Heart right ventricle (tissue), 16 donors: Measurements from ENCODE around the gene NRF1. TPM values are rescaled to one million over a fixed set of nuclear protein-coding genes. Genes with fewer than 3 reads are reported as not detected.
A peak's percentile ranks its signal among the peaks of the same experiment; 100 is the strongest.

ENCODE experiments used
- ATAC-seq, 8 donors: fragments of 200-7000 bp; cut with Tn5 transposase; one replicate each; pipeline ENCODE4 v1.9.1; 2020; ENCODE audit warnings: mild to moderate bottlenecking in 8 of 8, moderate library complexity in 8 of 8, moderate number of reproducible peaks in 1 of 8
- DNase-seq, 2 donors: peaks; one replicate each; pipeline ENCODE4 v3.0.0-alpha.2; 2020
- H3K27ac ChIP-seq, 10 donors: fragments of 200-600 bp; sonication (generic) in 2 of 10; one replicate each; pipeline versions ENCODE4 v1.5.0 to v1.8.0; 2020 to 2022; ENCODE audit warnings: mild to moderate bottlenecking in 3 of 10
- H3K27me3 ChIP-seq, 7 donors: fragments of 200-600 bp; one replicate each; pipeline ENCODE4 v1.8.0; 2021 to 2022; ENCODE audit warnings: mild to moderate bottlenecking in 2 of 7
- H3K36me3 ChIP-seq, 9 donors: fragments of 200-600 bp; sonication (generic) in 1 of 9; one replicate each; pipeline versions ENCODE4 v1.5.0 to v1.8.0; 2020 to 2022; ENCODE audit warnings: mild to moderate bottlenecking in 2 of 9
- H3K4me1 ChIP-seq, 9 donors: fragments of 200-600 bp; sonication (generic) in 1 of 9; one replicate each; pipeline versions ENCODE4 v1.5.0 to v1.8.0; 2020 to 2022; ENCODE audit warnings: mild to moderate bottlenecking in 4 of 9
- H3K4me3 ChIP-seq, 10 donors: fragments of 200-600 bp; sonication (generic) in 2 of 10; one replicate each; pipeline versions ENCODE4 v1.5.0 to v1.8.0; 2020 to 2022; ENCODE audit warnings: mild to moderate bottlenecking in 7 of 10, moderate library complexity in 2 of 10
- H3K9me3 ChIP-seq, 11 donors: fragments of 200-600 bp in 10 of 11; sonication (generic) in 2 of 11; one replicate each; pipeline versions ENCODE4 v1.5.0 to v1.8.0; 2013 to 2022; ENCODE audit warnings: mild to moderate bottlenecking in 2 of 11, control low read depth in 1 of 11, moderate library complexity in 1 of 11
- CTCF ChIP-seq, 9 donors: fragments of 200-600 bp; sonication (generic) in 2 of 9; IDR thresholded peaks; one replicate each; pipeline versions ENCODE4 v1.5.0 to v1.8.0; 2021 to 2022; ENCODE audit warnings: antibody characterized with exemption in 9 of 9, mild to moderate bottlenecking in 5 of 9, moderate library complexity in 1 of 9
- WGBS, 2 donors: extraction: QIAGEN DNeasy Blood & Tissue Kit; methylation state at CpG; one replicate each; pipeline ENCODE4 v1.1.7; 2013; ENCODE audit warnings: inconsistent platforms in 1 of 2; 5-methylcytosine and 5-hydroxymethylcytosine counted together
- intact Hi-C, 10 donors: fragments of 100-400 bp; cut with DNase I; formaldehyde crosslinking; loops; one replicate each; pipeline versions ENCODE4 v1.11.1 to v1.14.2; 2022
- polyA plus RNA-seq, 2 donors: library from polyadenylated mRNA; stranded (reverse); fragments of 200-250 nt; gene quantifications; one replicate each; pipeline ENCODE4 v1.2.3, GENCODE V29; 2013
- total RNA-seq, 10 donors: library from RNA; stranded (reverse); fragmentation: NEBNext Ultra II Directional in 3 of 10; extraction: Animal tissue kit (Norgen Biotek cat#: 25700) in 3 of 10; gene quantifications; one replicate each; pipeline versions ENCODE4 v1.2.1 to v1.2.4, GENCODE V29; 2021 to 2023
- donor health status: Arrhythmogenic right ventricular cardiomyopathy.
- donor health status: ischemic (EF 13 %, LVEDD 7.1; RV severe dilation, severe dysfunction).
- donor health status: healthy with polysubstance abuse.
- donor health status: DM: no; HTN: yes; CAD: no.
- donor health status: DM: no; HTN: no; CAD: no.
- donor health status: ischemic (EF 25% LVEDD 6.9; RV normal size, moderate dysfunction).
- donor health status: ischemic (EF 25% LVEDD 5.7; RV mildly dilated, moderate dysfunction).
- donor health status: healthy.
- donor health status: DM: yes; HTN: yes; CAD: no.
- donor health status: Ischemic cardiomyopathy.
- donor health status: ischemic (EF 35%, LVEDD 5.7; RV mildly dilated, moderate dysfunction).
- donor health status: nonischemic (EF 11% LVEDD 7.7; RV severe dilation, severe dysfunction).
- donor health status: DM: yes; HTN: yes; CAD: no.
- donor health status: PGD.
- donor health status: ischemic (EF 29% LVEDD 5.4; RV normal size, mild dysfunction).
- donor health status: nonischemic (EF 23%, LVEDD 6.1; RV moderate dilation, normal function).

NRF1 gene
- total and polyA plus RNA-seq, 12 donors, result 4.9 to 16.0 (median 12.5) TPM

GRCh38 chr7:129728875-129729467, 117.5 kb downstream of the NRF1 start:
- 63 to 67% methylated on average over 5 of the region's 5 CpGs for WGBS, 2 donors
- no peak for DNase-seq
- Histone ChIP-seq H3K27ac (no peak overlapping the region), H3K4me3 (no peak overlapping the region), H3K9me3 (no peaks in the 10 kb centered on the region), H3K27me3 (no peaks in the 10 kb centered on the region), H3K4me1 (peaks cover 0 to 11% (median 0%) of the 10 kb centered on the region in 9 donors), H3K36me3 (peaks cover 0 to 99% (median 21%) of the 10 kb centered on the region in 9 donors)
- peak in 3 of 8 donors; percentile 27 to 60 (median 57) for ATAC-seq
- intact Hi-C loops, result no loop called here
- TF ChIP-seq CTCF (IDR thresholded peaks at IDR 0.05), result no peak

- Histone ChIP-seq H3K27me3 (no peaks in the 10 kb centered on the region), H3K27ac (no peak overlapping the region), H3K4me1 (peaks cover 0 to 11% (median 0%) of the 10 kb centered on the region in 9 donors), H3K4me3 (no peak overlapping the region), H3K36me3 (peaks cover 0 to 99% (median 19%) of the 10 kb centered on the region in 9 donors), H3K9me3 (no peaks in the 10 kb centered on the region)
- intact Hi-C loops, result no loop called here
- 68 to 70% methylated on average over 2 of the region's 2 CpGs for WGBS, 2 donors
- no peak for TF ChIP-seq CTCF (IDR thresholded peaks at IDR 0.05)
- ATAC-seq (no peak), DNase-seq (no peak)
Measured at GRCh38 chr7:129729511-129729910, 118.0 kb downstream of the NRF1 start.

- no peaks in the 10 kb centered on the region for H3K9me3 ChIP-seq
- ATAC-seq (no peak), DNase-seq (no peak)
- H3K27ac ChIP-seq, result no peak overlapping the region
- 94 to 95% methylated on average over 3 of the region's 3 CpGs for WGBS, 2 donors
- H3K27me3 ChIP-seq, result no peaks in the 10 kb centered on the region
- H3K4me3 ChIP-seq, result no peak overlapping the region
- no peak for TF ChIP-seq CTCF (IDR thresholded peaks at IDR 0.05)
- peaks cover 0 to 99% (median 19%) of the 10 kb centered on the region in 9 donors for H3K36me3 ChIP-seq
- H3K4me1 ChIP-seq, result peaks cover 0 to 11% (median 0%) of the 10 kb centered on the region in 9 donors
- intact Hi-C loops, result no loop called here
Measured at GRCh38 chr7:129730159-129730558, 118.6 kb downstream of the NRF1 start.

- no peak for ATAC-seq
- H3K36me3 ChIP-seq, result peaks cover 0 to 88% (median 11%) of the 10 kb centered on the region in 9 donors
- no peak for TF ChIP-seq CTCF (IDR thresholded peaks at IDR 0.05)
Measured at GRCh38 chr7:129734400-129734799, 122.9 kb downstream of the NRF1 start.

More at GRCh38 chr7:129734400-129734799, 122.9 kb downstream of the NRF1 start:
- Histone ChIP-seq H3K27ac (no peak overlapping the region), H3K9me3 (no peaks in the 10 kb centered on the region), H3K27me3 (no peaks in the 10 kb centered on the region), H3K4me1 (peaks cover 3 to 24% (median 14%) of the 10 kb centered on the region in 9 donors), H3K4me3 (no peak overlapping the region)
- WGBS, 2 donors, result 76 to 84% methylated on average over 5 of the region's 5 CpGs
- intact Hi-C loops, result no loop called here
- DNase-seq, result no peak
